ENCODE data around the gene TSHZ2. TPM values are rescaled to one million over a fixed set of nuclear protein-coding genes. Genes with fewer than 3 reads are reported as not detected.

TSHZ2 gene
- total RNA-seq, 4 donors from 2014 or later: 10.3 to 15.0 (median 12.9) TPM

DNA sequence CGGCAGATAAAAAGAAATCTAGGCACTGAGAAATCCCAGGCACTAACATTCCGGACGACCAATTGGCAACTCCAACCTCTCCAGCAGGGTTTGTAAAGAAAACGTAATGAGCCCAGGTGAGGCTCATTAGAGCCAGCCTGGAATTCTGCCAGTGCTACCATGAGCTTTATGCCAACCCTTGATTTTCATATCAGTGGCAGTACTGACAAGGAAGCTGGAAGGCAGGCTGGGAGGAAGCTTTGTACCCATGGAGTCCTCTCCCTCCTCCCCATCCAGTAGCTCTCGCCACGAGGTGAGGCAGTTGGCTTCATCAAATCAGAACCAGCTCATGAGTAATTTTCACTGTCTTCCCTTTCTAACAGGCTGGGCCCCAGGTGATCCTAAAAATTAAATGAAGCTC is 371.3 kb downstream of the TSHZ2 start:
- TF ChIP-seq, protein P1, sequence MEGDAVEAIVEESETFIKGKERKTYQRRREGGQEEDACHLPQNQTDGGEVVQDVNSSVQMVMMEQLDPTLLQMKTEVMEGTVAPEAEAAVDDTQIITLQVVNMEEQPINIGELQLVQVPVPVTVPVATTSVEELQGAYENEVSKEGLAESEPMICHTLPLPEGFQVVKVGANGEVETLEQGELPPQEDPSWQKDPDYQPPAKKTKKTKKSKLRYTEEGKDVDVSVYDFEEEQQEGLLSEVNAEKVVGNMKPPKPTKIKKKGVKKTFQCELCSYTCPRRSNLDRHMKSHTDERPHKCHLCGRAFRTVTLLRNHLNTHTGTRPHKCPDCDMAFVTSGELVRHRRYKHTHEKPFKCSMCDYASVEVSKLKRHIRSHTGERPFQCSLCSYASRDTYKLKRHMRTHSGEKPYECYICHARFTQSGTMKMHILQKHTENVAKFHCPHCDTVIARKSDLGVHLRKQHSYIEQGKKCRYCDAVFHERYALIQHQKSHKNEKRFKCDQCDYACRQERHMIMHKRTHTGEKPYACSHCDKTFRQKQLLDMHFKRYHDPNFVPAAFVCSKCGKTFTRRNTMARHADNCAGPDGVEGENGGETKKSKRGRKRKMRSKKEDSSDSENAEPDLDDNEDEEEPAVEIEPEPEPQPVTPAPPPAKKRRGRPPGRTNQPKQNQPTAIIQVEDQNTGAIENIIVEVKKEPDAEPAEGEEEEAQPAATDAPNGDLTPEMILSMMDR (IDR thresholded peaks at IDR 0.05): no peak
- no peak for TF ChIP-seq EP300 (IDR thresholded peaks at IDR 0.05)
- TF ChIP-seq POLR2AphosphoS5 (IDR thresholded peaks at IDR 0.05): no peak
- no peak for TF ChIP-seq POLR2A (IDR thresholded peaks at IDR 0.05; ENCODE audit: low read depth)
- Histone ChIP-seq H3K4me3 (no peak overlapping the region), H3K27ac (replicated peaks in 1 of 4) (no peak overlapping the region), H3K9me3 (peaks cover 0 to 6% (median 0%) of the 10 kb centered on the region in 4 donors), H3K27me3 (no peaks in the 10 kb centered on the region), H3K4me1 (no peaks in the 10 kb centered on the region), H3K36me3 (no peaks in the 10 kb centered on the region)
- WGBS: 89% methylated on average over 6 of the region's 6 CpGs
- intact Hi-C loops (cut with DNase I): no loop called here
- DNase-seq (ENCODE audit: extremely low spot score): no peak

DNA sequence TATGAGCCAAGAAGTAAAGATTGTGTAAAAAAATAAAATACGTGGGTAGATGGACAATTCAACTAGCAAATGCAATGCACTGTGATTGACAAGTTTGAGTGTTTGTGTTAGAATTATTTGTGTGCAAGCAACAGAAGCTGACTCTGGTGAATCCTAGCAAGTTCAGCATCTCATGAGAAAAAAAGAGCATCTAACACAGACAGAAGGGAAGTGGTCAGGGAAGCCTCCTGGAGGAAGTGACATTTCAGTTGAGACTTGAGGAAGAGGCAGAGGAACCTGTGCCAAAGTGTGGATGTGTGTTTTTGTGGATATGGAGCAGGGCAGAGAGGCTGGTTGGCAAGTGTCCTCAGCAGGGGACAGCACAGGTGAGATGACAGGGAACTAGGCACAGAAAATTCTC is 372.7 kb downstream of the TSHZ2 start:
- intact Hi-C loops (cut with DNase I): no loop called here
- DNase-seq (ENCODE audit: extremely low spot score): no peak
- Histone ChIP-seq H3K4me3 (no peak overlapping the region), H3K27ac (replicated peaks in 1 of 4) (no peak overlapping the region), H3K9me3 (peaks cover 0 to 10% (median 1%) of the 10 kb centered on the region in 4 donors), H3K4me1 (no peaks in the 10 kb centered on the region), H3K36me3 (no peaks in the 10 kb centered on the region), H3K27me3 (no peaks in the 10 kb centered on the region)
- WGBS: 44% methylated on average over 1 of the region's 1 CpG
- no peak for TF ChIP-seq EP300 (IDR thresholded peaks at IDR 0.05)
- no peak for TF ChIP-seq POLR2AphosphoS5 (IDR thresholded peaks at IDR 0.05)

DNA sequence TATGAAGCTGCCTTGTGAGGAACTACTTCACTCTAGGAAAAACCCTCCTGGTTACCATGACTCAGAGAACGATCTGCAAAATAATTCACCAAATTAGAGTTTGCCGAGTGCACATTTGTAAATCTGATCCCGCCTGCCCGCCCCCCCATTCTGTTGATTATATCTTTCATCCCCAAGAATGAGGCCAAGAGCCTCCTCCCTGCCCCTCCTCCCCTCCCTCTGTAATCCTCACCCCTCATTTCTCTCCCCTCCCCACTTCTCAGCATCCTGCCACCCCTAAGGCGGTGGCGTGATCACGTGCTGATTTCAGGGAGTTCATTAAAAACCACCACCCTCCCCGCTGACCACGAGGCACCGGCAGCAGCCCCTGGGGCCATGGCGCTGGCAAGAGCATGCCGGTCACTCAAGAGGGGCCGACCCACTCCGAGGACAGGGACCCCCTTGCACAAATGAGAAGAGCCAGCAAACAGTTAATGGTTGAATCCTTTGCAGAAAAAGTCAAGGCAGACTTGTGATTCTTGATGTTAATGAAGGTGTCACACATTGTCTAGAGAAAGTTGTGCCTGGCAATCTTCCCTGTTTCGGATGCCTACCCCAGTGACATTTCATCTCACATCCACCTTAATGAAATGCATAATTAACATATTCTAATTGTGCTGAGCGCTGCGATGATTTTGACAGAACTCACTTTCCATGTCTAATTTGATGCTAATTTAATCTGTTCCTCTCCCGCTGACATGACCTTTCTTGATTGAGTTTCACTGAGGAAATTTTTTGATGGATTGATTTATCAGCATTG is 373.6 kb downstream of the TSHZ2 start:
- no peak overlapping the region for H3K27ac ChIP-seq (replicated peaks in 1 of 4)
- TF ChIP-seq EP300 (IDR thresholded peaks at IDR 0.05) (no peak), POLR2A (IDR thresholded peaks at IDR 0.05; ENCODE audit: low read depth) (no peak), POLR2AphosphoS5 (IDR thresholded peaks at IDR 0.05) (no peak)
- TF ChIP-seq, protein P1 (IDR thresholded peaks at IDR 0.05): no peak
- H3K9me3 ChIP-seq: peaks cover 0 to 11% (median 4%) of the 10 kb centered on the region in 4 donors
- intact Hi-C loops (cut with DNase I): no loop called here
- no peak overlapping the region for H3K4me3 ChIP-seq
- no peak for DNase-seq (ENCODE audit: extremely low spot score)
- 91% methylated on average over 18 of the region's 18 CpGs for WGBS
- H3K27me3 ChIP-seq: no peaks in the 10 kb centered on the region
- no peaks in the 10 kb centered on the region for H3K36me3 ChIP-seq
- H3K4me1 ChIP-seq: no peaks in the 10 kb centered on the region

DNA sequence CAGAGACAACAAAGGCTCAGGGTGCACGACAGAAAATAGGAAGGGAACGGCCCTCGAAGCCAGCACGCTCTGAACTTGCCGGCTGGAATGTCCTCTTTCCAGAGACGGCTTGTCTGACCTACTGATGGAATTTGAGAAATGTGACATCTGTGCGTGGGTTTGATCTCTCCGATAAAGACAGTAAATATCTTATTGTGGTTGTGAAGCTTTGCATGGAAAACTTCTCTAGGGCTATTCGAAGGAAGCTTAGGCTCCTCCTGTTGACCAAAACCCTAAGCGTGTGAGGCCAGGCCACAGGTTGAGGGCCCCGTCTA is 374.1 kb downstream of the TSHZ2 start:
- intact Hi-C loops (cut with DNase I): no loop called here

DNA sequence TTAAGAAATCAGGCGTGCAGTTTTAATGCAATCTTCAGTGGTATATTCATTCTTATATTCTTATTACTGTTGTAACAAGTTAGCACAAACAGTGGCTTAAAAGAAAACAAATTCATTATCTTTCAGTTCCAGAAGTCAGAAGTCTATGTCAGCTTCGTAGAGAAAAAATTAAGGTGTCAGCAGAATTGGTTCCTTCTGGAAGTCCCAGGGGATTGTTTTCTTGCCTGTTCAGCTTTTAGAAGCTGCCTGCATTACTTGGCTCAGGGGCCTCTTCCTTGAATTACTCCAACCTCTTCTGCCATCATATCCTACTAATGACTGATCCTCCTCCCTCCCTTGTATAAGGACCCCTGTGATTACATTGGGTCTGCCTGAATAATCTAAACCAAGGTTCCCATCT is 377.6 kb downstream of the TSHZ2 start:
- TF ChIP-seq EP300 (IDR thresholded peaks at IDR 0.05): no peak
- TF ChIP-seq POLR2A (IDR thresholded peaks at IDR 0.05; ENCODE audit: low read depth): no peak
- TF ChIP-seq, protein P1 (IDR thresholded peaks at IDR 0.05): no peak
- no peak for TF ChIP-seq POLR2AphosphoS5 (IDR thresholded peaks at IDR 0.05)

More for the DNA sequence above, 374.1 kb downstream of the TSHZ2 start:
- Histone ChIP-seq H3K4me1 (no peaks in the 10 kb centered on the region), H3K36me3 (no peaks in the 10 kb centered on the region), H3K27me3 (no peaks in the 10 kb centered on the region), H3K9me3 (peaks cover 0 to 11% (median 4%) of the 10 kb centered on the region in 4 donors), H3K4me3 (no peak overlapping the region), H3K27ac (replicated peaks in 1 of 4) (no peak overlapping the region)
- no peak for DNase-seq (ENCODE audit: extremely low spot score)
- WGBS: 60% methylated on average over 11 of the region's 11 CpGs
- TF ChIP-seq POLR2AphosphoS5 (IDR thresholded peaks at IDR 0.05) (no peak), EP300 (IDR thresholded peaks at IDR 0.05) (no peak), POLR2A (IDR thresholded peaks at IDR 0.05; ENCODE audit: low read depth) (no peak)
- TF ChIP-seq, protein P1 (IDR thresholded peaks at IDR 0.05): no peak

More for the DNA sequence above, 377.6 kb downstream of the TSHZ2 start:
- intact Hi-C loops (cut with DNase I): no loop called here
- H3K36me3 ChIP-seq: no peaks in the 10 kb centered on the region
- H3K9me3 ChIP-seq: peaks cover 0 to 11% (median 4%) of the 10 kb centered on the region in 4 donors
- H3K4me3 ChIP-seq: no peak overlapping the region
- no peak for DNase-seq (ENCODE audit: extremely low spot score)
- H3K27me3 ChIP-seq: no peaks in the 10 kb centered on the region
- H3K27ac ChIP-seq (replicated peaks in 1 of 4): no peak overlapping the region
- H3K4me1 ChIP-seq: no peaks in the 10 kb centered on the region
- 93% methylated on average over 2 of the region's 2 CpGs for WGBS

All from esophagus muscularis mucosa (tissue), 4 donors.